GM18868 (cell line): Measurements from ENCODE around the gene METTL23.
A peak's percentile ranks its signal among the peaks of the same experiment; 100 is the strongest.
"Not testable (repeated sequence)": the region's sequence is repeated elsewhere in the genome, so short reads cannot be mapped to it uniquely, and the experiment has no call there.

Source experiments
- ATAC-seq: cut with Tn5 transposase; IDR thresholded peaks from one replicate; pipeline ENCODE4 v1.9.1; 2021; ENCODE audit warnings: mild to moderate bottlenecking, moderate library complexity; ENCODE audit not compliant: unreplicated experiment

Gene METTL23

GRCh38 chr17:76710863-76711611, 15.6 kb upstream of the METTL23 start, which contains the start of gene MXRA7:
MXRA7 (minus strand) TSS chr17:76710965; CDS start chr17:76710946, 19 bp downstream.
- peak; percentile 55 for ATAC-seq

- not testable (repeated sequence) for ATAC-seq
These were observed 14.3 kb upstream of the METTL23 start for GRCh38 chr17:76712321-76712720.

GRCh38 chr17:76713765-76714164, 12.9 kb upstream of the METTL23 start:
- ATAC-seq: no peak

GRCh38 chr17:76714336-76714735, 12.3 kb upstream of the METTL23 start:
- no peak for ATAC-seq

GRCh38 chr17:76714822-76715495, 11.7 kb upstream of the METTL23 start:
- no peak for ATAC-seq

GRCh38 chr17:76715496-76715830, 11.2 kb upstream of the METTL23 start:
- ATAC-seq: no peak

- ATAC-seq: no peak
These were observed 10.3 kb upstream of the METTL23 start for GRCh38 chr17:76716146-76716838.

GRCh38 chr17:76716839-76717215, 9.8 kb upstream of the METTL23 start:
- no peak for ATAC-seq

- no peak for ATAC-seq
These were observed 8.1 kb upstream of the METTL23 start for GRCh38 chr17:76718516-76718915.

- ATAC-seq: no peak
These were observed 6.4 kb upstream of the METTL23 start for GRCh38 chr17:76720211-76720610.

GRCh38 chr17:76720941-76721340, 5.7 kb upstream of the METTL23 start:
- no peak for ATAC-seq

- ATAC-seq: no peak
These were observed 5.2 kb upstream of the METTL23 start for GRCh38 chr17:76721463-76721862.

GRCh38 chr17:76722279-76722678, 4.4 kb upstream of the METTL23 start:
- ATAC-seq: no peak

GRCh38 chr17:76722977-76723376, 3.7 kb upstream of the METTL23 start:
- ATAC-seq: not testable (repeated sequence)

- ATAC-seq: no peak
These were observed 2.8 kb upstream of the METTL23 start for GRCh38 chr17:76723812-76724211.

GRCh38 chr17:76725580-76726230, 934 bp upstream of the METTL23 start:
- ATAC-seq: peak; percentile 12

GRCh38 chr17:76726231-76726775, 336 bp upstream of the METTL23 start, which contains the start of gene JMJD6:
JMJD6 (minus strand) TSS chr17:76726606; CDS start chr17:76726475, 131 bp downstream.
- ATAC-seq: peak; percentile 74

GRCh38 chr17:76727745-76728456, 1.3 kb downstream of the METTL23 start:
- ATAC-seq: no peak

- not testable (repeated sequence) for ATAC-seq
These were observed 5.4 kb downstream of the METTL23 start for GRCh38 chr17:76731800-76732733.
